GM12864 (cell line): Measurements from ENCODE around the gene PPP1CC.

ENCODE experiments used
- DNase-seq: peaks from one replicate; pipeline ENCODE4 v3.0.0-alpha.2; 2011; ENCODE audit warnings: low read depth
- H3K4me3 ChIP-seq: 2 replicates; pipeline ENCODE4 v1.5.1; 2011; ENCODE audit warnings: mild to moderate bottlenecking, low read depth, low read length, control low read depth
- CTCF ChIP-seq: IDR thresholded peaks from 2 replicates; pipeline ENCODE4 v1.5.1; 2011; ENCODE audit warnings: low read depth, mild to moderate bottlenecking, moderate library complexity, low read length, control low read depth, inconsistent platforms; ENCODE audit errors: missing control alignments

Gene PPP1CC

GRCh38 chr12:110717037-110717436 lies 25.7 kb downstream of the PPP1CC start:
- TF ChIP-seq CTCF = no peak
- DNase-seq = no peak
- no peak overlapping the region for H3K4me3 ChIP-seq

DNA sequence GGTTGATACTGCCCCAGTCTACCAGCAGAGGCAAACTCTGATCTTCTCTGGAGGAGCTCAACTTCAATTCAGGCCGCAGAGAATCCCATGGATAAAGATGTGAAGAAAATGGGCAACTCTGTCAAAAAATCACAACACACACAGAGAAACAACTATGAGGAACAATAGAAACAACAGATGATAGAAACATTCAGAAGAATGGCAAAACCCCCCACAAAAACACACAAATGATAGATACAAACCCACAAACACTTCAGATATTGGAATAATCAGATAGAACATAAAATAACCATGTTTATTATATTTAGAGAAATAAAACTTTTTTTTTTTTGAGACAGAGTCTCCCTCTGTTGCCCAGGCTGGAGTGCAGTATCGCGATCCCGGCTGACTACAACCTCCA lies 33.8 kb downstream of the PPP1CC start:
- TF ChIP-seq CTCF = no peak
- DNase-seq = no peak
- H3K4me3 ChIP-seq = no peak overlapping the region

- no peak for TF ChIP-seq CTCF
- no peak overlapping the region for H3K4me3 ChIP-seq
- DNase-seq = no peak
Measured at GRCh38 chr12:110705309-110705708, 37.4 kb downstream of the PPP1CC start.

DNA sequence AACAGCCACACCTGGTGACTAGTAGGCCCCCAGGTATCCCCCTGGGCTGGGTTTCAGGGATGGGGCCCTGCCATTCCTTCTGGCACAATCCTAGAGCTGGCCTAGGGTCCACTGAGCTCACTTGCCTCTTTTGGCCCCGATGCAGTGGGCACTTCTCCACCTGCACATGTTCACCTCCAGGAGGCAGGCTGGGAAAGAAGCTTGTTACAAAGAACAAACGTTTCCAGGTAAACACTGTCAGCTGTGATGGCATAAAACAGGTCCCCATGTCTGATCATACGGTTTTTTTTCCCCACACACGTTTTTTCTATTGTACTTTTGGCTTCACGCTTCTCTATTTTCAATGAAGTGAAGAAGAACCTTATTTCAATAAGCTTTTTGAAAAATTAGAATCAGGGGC lies 37.9 kb downstream of the PPP1CC start:
- no peak for DNase-seq
- TF ChIP-seq CTCF = peak; percentile 52

GRCh38 chr12:110704231-110704630 lies 38.5 kb downstream of the PPP1CC start:
- no peak for DNase-seq
- H3K4me3 ChIP-seq = no peak overlapping the region
- no peak for TF ChIP-seq CTCF

More for the DNA sequence above, 37.9 kb downstream of the PPP1CC start:
- no peak overlapping the region for H3K4me3 ChIP-seq

GRCh38 chr12:110702081-110702480 lies 40.6 kb downstream of the PPP1CC start:
- H3K4me3 ChIP-seq = no peak overlapping the region
- TF ChIP-seq CTCF = no peak
- no peak for DNase-seq

DNA sequence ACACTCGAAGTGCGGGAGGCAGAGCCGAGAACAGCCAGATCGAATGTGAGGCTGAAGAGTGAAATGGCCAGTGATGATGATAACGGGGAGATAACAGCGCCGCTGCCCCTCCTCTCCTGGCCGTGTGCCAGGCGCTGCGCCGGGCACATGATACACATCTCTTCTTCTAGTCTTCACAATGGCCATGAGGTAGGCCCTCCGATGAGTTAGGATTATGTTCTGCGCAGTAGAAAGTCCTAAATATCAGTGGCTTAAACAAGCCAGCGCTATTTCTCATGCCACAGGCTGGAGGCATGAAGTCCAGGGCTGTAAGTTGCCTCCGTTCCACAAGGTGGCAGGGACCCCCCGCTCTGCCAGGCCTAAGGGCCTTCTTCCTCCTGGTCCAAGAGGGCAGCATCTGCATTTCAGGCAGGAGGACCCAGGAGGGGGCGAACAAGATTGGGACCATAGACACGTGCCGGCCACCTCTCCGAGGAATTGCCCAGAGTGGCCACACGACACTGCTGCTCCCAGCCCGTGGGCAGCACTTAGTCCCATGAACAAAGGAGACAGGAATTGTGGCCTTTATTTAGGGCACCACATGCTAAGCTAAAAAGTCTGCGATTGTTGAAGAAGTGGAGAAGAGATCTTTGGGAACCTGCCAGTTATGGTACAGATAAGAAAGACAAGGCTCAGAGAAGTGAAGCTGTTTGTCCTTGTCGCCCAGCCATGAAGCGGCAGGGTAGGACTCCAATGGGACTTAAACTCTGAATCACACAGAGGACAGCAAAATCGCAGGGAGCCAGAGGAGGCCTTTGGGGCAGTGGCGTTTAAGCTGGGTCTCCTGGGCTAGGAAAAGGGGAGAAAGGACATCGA lies 42.9 kb downstream of the PPP1CC start:
- no peak for TF ChIP-seq CTCF
- DNase-seq = no peak

More for the DNA sequence above, 42.9 kb downstream of the PPP1CC start:
- no peak overlapping the region for H3K4me3 ChIP-seq
